H1 (cell line): ENCODE measurements around the gene ZNF419. TPM values are rescaled to one million over a fixed set of nuclear protein-coding genes. Genes with fewer than 3 reads are reported as not detected.
A peak's percentile ranks its signal among the peaks of the same experiment; 100 is the strongest.
"Not testable (repeated sequence)": the region's sequence is repeated elsewhere in the genome, so short reads cannot be mapped to it uniquely, and the experiment has no call there.

ENCODE experiments used
- CTCF ChIA-PET: fragments of 300-600 bp; sonication (Branson Sonifier 250); formaldehyde crosslinking; loops from one replicate; lab custom pipeline; 2021; ENCODE audit not compliant: partially characterized antibody; lab: Charles Lee
- POLR2A ChIA-PET: fragments of 300-600 bp; sonication (Branson Sonifier 250); formaldehyde crosslinking; loops from one replicate; lab custom pipeline; 2021; ENCODE audit warnings: inconsistent platforms; ENCODE audit not compliant: partially characterized antibody; lab: Charles Lee
- DNase-seq, 2 experiments: peaks; one replicate each; pipeline versions ENCODE4 v3.0.0 to v3.0.0-alpha.2; 2010 to 2022; ENCODE audit warnings: low spot score in 2 of 2, low read depth in 1 of 2, mixed read lengths in 1 of 2
- FAIRE-seq: peaks from 2 replicates; lab custom pipeline; 2011; peaks lifted over from hg19 to GRCh38; lab: Jason Lieb, UNC
- H2AFZ ChIP-seq: 2 replicates; pipeline ENCODE4 v1.8.1; 2012; ENCODE audit warnings: low read length, inconsistent platforms
- H2AK5ac ChIP-seq: 2 replicates; pipeline ENCODE4 v1.6.1; 2013; ENCODE audit warnings: low read depth, low read length
- H2BK120ac ChIP-seq: replicated peaks from 2 replicates; pipeline ENCODE3; 2013; ENCODE audit warnings: low read depth, low read length, inconsistent platforms
- H2BK12ac ChIP-seq: 2 replicates; pipeline ENCODE4 v1.6.1; 2013; ENCODE audit warnings: low read depth, low read length
- H2BK15ac ChIP-seq: 2 replicates; pipeline ENCODE4 v1.6.1; 2013; ENCODE audit warnings: low read length
- H2BK20ac ChIP-seq: 2 replicates; pipeline ENCODE4 v1.6.1; 2013; ENCODE audit warnings: low read length
- H2BK5ac ChIP-seq: 2 replicates; pipeline ENCODE4 v1.6.1; 2013; ENCODE audit warnings: low read depth, low read length
- H3K14ac ChIP-seq: 2 replicates; pipeline ENCODE4 v1.6.1; 2013; ENCODE audit warnings: inconsistent platforms; ENCODE audit not compliant: insufficient read length
- H3K18ac ChIP-seq: 2 replicates; pipeline ENCODE4 v1.6.1; 2013; ENCODE audit warnings: low read length; ENCODE audit errors: extremely low read depth
- H3K23ac ChIP-seq: 2 replicates; pipeline ENCODE4 v1.6.1; 2013; ENCODE audit warnings: inconsistent platforms; ENCODE audit not compliant: insufficient read length
- H3K23me2 ChIP-seq: 2 replicates; pipeline ENCODE4 v1.6.1; 2013; ENCODE audit warnings: low read depth, low read length
- H3K27ac ChIP-seq: 2 replicates; pipeline ENCODE4 v1.6.1; 2011; ENCODE audit warnings: low read depth, low read length, inconsistent platforms
- H3K27me3 ChIP-seq, 4 experiments: replicated peaks in 1 of 4; 1 replicate in 1 of 4; 2 replicates in 3 of 4; pipeline versions ENCODE4 v1.6.1 to v1.8.1; 2011 to 2013; ENCODE audit warnings: low read length in 3 of 4, mild to moderate bottlenecking in 3 of 4, inconsistent platforms in 2 of 4, mixed read lengths in 2 of 4, moderate library complexity in 1 of 4; ENCODE audit not compliant: control insufficient read depth in 3 of 4, insufficient read depth in 3 of 4; ENCODE audit errors: extremely low read depth in 1 of 4
- H3K36me3 ChIP-seq, 4 experiments: 2 replicates each; pipeline versions ENCODE4 v1.6.1 to v1.8.1; 2011 to 2013; ENCODE audit warnings: mild to moderate bottlenecking in 4 of 4, low read length in 3 of 4, moderate library complexity in 2 of 4, control low read depth in 1 of 4, inconsistent platforms in 1 of 4; ENCODE audit not compliant: insufficient read depth in 4 of 4, control insufficient read depth in 2 of 4
- H3K4ac ChIP-seq: replicated peaks from 2 replicates; pipeline ENCODE3; 2013; ENCODE audit warnings: low read length, low read depth, mixed read lengths, inconsistent platforms; ENCODE audit not compliant: insufficient read length
- H3K4me1 ChIP-seq, 4 experiments: replicated peaks in 1 of 4; 1 replicate in 1 of 4; 2 replicates in 3 of 4; pipeline versions ENCODE4 v1.6.1 to v1.8.1; 2011 to 2013; ENCODE audit warnings: low read length in 3 of 4, inconsistent platforms in 2 of 4, mixed read lengths in 1 of 4; ENCODE audit not compliant: insufficient read depth in 4 of 4, control insufficient read depth in 3 of 4
- H3K4me2 ChIP-seq, 2 experiments: 2 replicates each; pipeline versions ENCODE4 v1.6.1 to v1.8.1; 2011 to 2013; ENCODE audit warnings: low read depth in 2 of 2, low read length in 2 of 2, control low read depth in 1 of 2, inconsistent platforms in 1 of 2, mild to moderate bottlenecking in 1 of 2; ENCODE audit not compliant: insufficient read depth in 1 of 2
- H3K4me3 ChIP-seq, 4 experiments: fragments of 200-600, 300-600 bp in 1 of 4; sonication (generic), shearing (Covaris generic), sonication (Bioruptor Twin) in 1 of 4; 2 replicates each; pipeline versions ENCODE4 v1.5.1 to v1.8.1; 2011 to 2016; ENCODE audit warnings: low read length in 4 of 4, low read depth in 3 of 4, control low read depth in 2 of 4, inconsistent platforms in 2 of 4, mild to moderate bottlenecking in 2 of 4, mixed read lengths in 1 of 4, moderate library complexity in 1 of 4; ENCODE audit not compliant: insufficient read depth in 2 of 4; ENCODE audit errors: extremely low read depth in 1 of 4
- H3K56ac ChIP-seq: replicated peaks from 2 replicates; pipeline ENCODE3; 2013; ENCODE audit warnings: low read depth, mild to moderate bottlenecking, mixed read lengths, low read length, inconsistent platforms; ENCODE audit not compliant: insufficient read length
- H3K79me1 ChIP-seq: 2 replicates; pipeline ENCODE4 v1.6.1; 2013; ENCODE audit warnings: low read depth, low read length, control low read depth
- H3K79me2 ChIP-seq, 2 experiments: 2 replicates each; pipeline versions ENCODE4 v1.6.1 to v1.8.1; 2012 to 2013; ENCODE audit warnings: low read length in 2 of 2, mild to moderate bottlenecking in 2 of 2, inconsistent platforms in 1 of 2; ENCODE audit not compliant: insufficient read depth in 2 of 2, control insufficient read depth in 1 of 2
- H3K9ac ChIP-seq, 4 experiments: replicated peaks in 1 of 4; 1 replicate in 1 of 4; 2 replicates in 3 of 4; pipeline versions ENCODE4 v1.6.1 to v1.8.1; 2011 to 2013; ENCODE audit warnings: low read depth in 3 of 4, low read length in 3 of 4, control low read depth in 2 of 4, mild to moderate bottlenecking in 2 of 4, moderate library complexity in 2 of 4, inconsistent platforms in 1 of 4; ENCODE audit errors: extremely low read depth in 1 of 4
- H3K9me3 ChIP-seq, 2 experiments: 2 replicates each; pipeline versions ENCODE4 v1.6.1 to v1.8.1; 2012 to 2013; ENCODE audit warnings: mild to moderate bottlenecking in 2 of 2, moderate library complexity in 2 of 2, control low read depth in 1 of 2, inconsistent platforms in 1 of 2, low read depth in 1 of 2, low read length in 1 of 2, mixed read lengths in 1 of 2; ENCODE audit not compliant: insufficient read depth in 2 of 2
- H4K20me1 ChIP-seq, 2 experiments: replicated peaks in 1 of 2; 2 replicates each; pipeline versions ENCODE3 to v1.8.1; 2011 to 2013; ENCODE audit warnings: inconsistent platforms in 2 of 2, low read length in 2 of 2, mild to moderate bottlenecking in 1 of 2; ENCODE audit not compliant: insufficient read depth in 2 of 2, control insufficient read depth in 1 of 2
- H4K5ac ChIP-seq: 2 replicates; pipeline ENCODE4 v1.6.1; 2013; ENCODE audit warnings: low read length, low read depth, mixed read lengths, inconsistent platforms; ENCODE audit not compliant: insufficient read length
- H4K8ac ChIP-seq: 2 replicates; pipeline ENCODE4 v1.8.0; 2013; ENCODE audit warnings: mild to moderate bottlenecking, moderate library complexity, low read length, inconsistent platforms; ENCODE audit not compliant: insufficient read depth; ENCODE audit errors: extremely low read depth
- H4K91ac ChIP-seq: replicated peaks from 2 replicates; pipeline ENCODE3; 2013; ENCODE audit warnings: low read length, mixed read lengths, inconsistent platforms; ENCODE audit not compliant: insufficient read length
- WGBS, 2 experiments: shearing (Covaris generic) in 1 of 2; methylation state at CpG; one replicate each; pipeline versions ENCODE4 v1.1.6 to v1.1.7; 2013 to 2015; ENCODE audit warnings: low lambda C conversion rate in 2 of 2, mixed read lengths in 2 of 2, inconsistent platforms in 1 of 2, low coverage in 1 of 2, missing lambda C conversion rate in 1 of 2; ENCODE audit not compliant: insufficient replicate concordance in 2 of 2, insufficient coverage in 1 of 2, insufficient read length in 1 of 2; ENCODE audit errors: extremely low coverage in 1 of 2, missing lambda C conversion rate in 1 of 2; 5-methylcytosine and 5-hydroxymethylcytosine counted together
- polyA plus RNA-seq, 7 experiments: library from polyadenylated mRNA; depleted of rRNA in 3 of 7; stranded (reverse) in 5 of 7; unstranded in 2 of 7; fragments of >200 nt in 5 of 7; fragments of 200-250 nt in 2 of 7; gene quantifications; 1 replicate in 5 of 7; 2 replicates in 1 of 7; 4 replicates in 1 of 7; pipeline versions ENCODE4 v1.2.1 to v1.2.3, GENCODE V29; 2011 to 2013; ENCODE audit warnings: missing spikeins in 2 of 7, mixed read lengths in 2 of 7
- total RNA-seq: library from RNA; stranded (reverse); fragmentation: NEBNext Ultra II Directional; extraction: Animal tissue kit (Norgen Biotek cat#: 25700); gene quantifications from 2 replicates; pipeline ENCODE4 v1.2.1, GENCODE V29; 2021

The ZNF419 gene
- total and polyA plus RNA-seq, 2 of the 8 experiments (the other 6 are each of a cell fraction or from before 2014, with no cell fraction given): 5.8 to 11.9 TPM

- H2BK5ac ChIP-seq, H2BK120ac ChIP-seq, H3K4me1 ChIP-seq, H3K4ac ChIP-seq, H4K91ac ChIP-seq, H3K9me3 ChIP-seq, H3K56ac ChIP-seq, H2BK12ac ChIP-seq, H3K18ac ChIP-seq, H2BK20ac ChIP-seq, H4K20me1 ChIP-seq, FAIRE-seq, H4K8ac ChIP-seq, H4K5ac ChIP-seq, H3K27me3 ChIP-seq, H3K14ac ChIP-seq, CTCF ChIA-PET, H3K23me2 ChIP-seq, H3K79me1 ChIP-seq, H2BK15ac ChIP-seq, H2AFZ ChIP-seq, H3K27ac ChIP-seq, DNase-seq, H3K23ac ChIP-seq, H2AK5ac ChIP-seq: not testable (repeated sequence)
- 25% methylated on average over 1 of the region's 4 CpGs; no CpG with 5 or more reads in 1 of the 2 experiments for WGBS, 2 experiments
- Histone ChIP-seq H3K4me3 (peak overlapping the region; percentile 24 to 69 (median 30); a peak in 7 of 8 replicates), H3K36me3 (peaks cover 2 to 11% (median 2%) of the 10 kb centered on the region in 4 experiments; a peak in 7 of 8 replicates), H3K9ac (peak overlapping the region in 1 of 4 experiments; percentile 45; a peak in 1 of 7 replicates), H3K79me2 (peaks cover 3 to 23% of the 10 kb centered on the region in 2 experiments; a peak in 3 of 4 replicates), H3K4me2 (peak overlapping the region; percentile 60 to 70)
- POLR2A ChIA-PET: interaction anchor here (1.0 kb wide), 1 partner anchor 58 kb away, joined by 3 read pairs; no protein-coding TSS in a partner anchor
Observed at GRCh38 chr19:57500400-57500799, 12.8 kb downstream of the ZNF419 start.
